ENCODE data around the gene RCL1. TPM values are rescaled to one million over a fixed set of nuclear protein-coding genes. Genes with fewer than 3 reads are reported as not detected.

Gene RCL1
- polyA plus RNA-seq, 2 of the 4 experiments (the other 2 are of a cell fraction), result 25.5 to 27.5 TPM

GRCh38 chr9:4875559-4875958 is 82.8 kb downstream of the RCL1 start:
- Histone ChIP-seq H3K4me2 (no peak overlapping the region), H3K4me3 (no peak overlapping the region), H3K27ac (no peak overlapping the region), H3K4me1 (no peaks in the 10 kb centered on the region), H3K9me3 (no peaks in the 10 kb centered on the region)
- CTCF ChIA-PET, result interaction anchor here (2.1 kb wide), 1 partner anchor 49 kb away, joined by 4 read pairs; no protein-coding TSS in a partner anchor
- 96% methylated on average over 4 of the region's 4 CpGs for WGBS (ENCODE audit: missing lambda C conversion rate)
- TF ChIP-seq MYC (IDR thresholded peaks at IDR 0.05; ENCODE audit: borderline replicate concordance, low read length), result no peak
- no peak for TF ChIP-seq HOXA7 (CRISPR knock-in tag; IDR thresholded peaks at IDR 0.05)
- no peak for TF ChIP-seq BCL3 (IDR thresholded peaks at IDR 0.05)
- no peak for TF ChIP-seq ZSCAN20 (CRISPR knock-in tag; IDR thresholded peaks at IDR 0.05)
- no peak for TF ChIP-seq BHLHE40 (IDR thresholded peaks at IDR 0.05; ENCODE audit: low read depth, low read length)
- TF ChIP-seq CTCF (IDR thresholded peaks at IDR 0.05), result no peak
- no peak for TF ChIP-seq JUNB (IDR thresholded peaks at IDR 0.05)
- no peak for TF ChIP-seq ELK1 (IDR thresholded peaks at IDR 0.05; ENCODE audit: low read depth, low read length)
- no peak for TF ChIP-seq REST (IDR thresholded peaks at IDR 0.05)
- no peak for TF ChIP-seq E2F6 (IDR thresholded peaks at IDR 0.05; ENCODE audit: borderline replicate concordance, low read depth)
- no peak for TF ChIP-seq FOSB (CRISPR knock-in tag; IDR thresholded peaks at IDR 0.05)
- no peak for TF ChIP-seq ZC3H11A (IDR thresholded peaks at IDR 0.05)
- no peak for TF ChIP-seq CEBPB (IDR thresholded peaks at IDR 0.05)
- no peak for FAIRE-seq
- no peak for DNase-seq (ENCODE audit: low read depth in 1 of 2, low spot score in 1 of 2)
- POLR2A ChIA-PET, result no interaction called here
- ATAC-seq, result no peak

- FAIRE-seq (no peak), ATAC-seq (no peak), DNase-seq (ENCODE audit: low read depth in 1 of 2, low spot score in 1 of 2) (no peak)
- POLR2A ChIA-PET, result no interaction called here
- Histone ChIP-seq H3K27ac (no peak overlapping the region), H3K9me3 (no peaks in the 10 kb centered on the region), H3K4me3 (no peak overlapping the region), H3K4me2 (no peak overlapping the region), H3K4me1 (no peaks in the 10 kb centered on the region)
- 92% methylated on average over 3 of the region's 3 CpGs for WGBS (ENCODE audit: missing lambda C conversion rate)
- CTCF ChIA-PET, result interaction anchor here (1.2 to 1.7 kb wide), 3 partner anchors 15 to 117 kb away, joined by 3 to 5 read pairs (median 3); no protein-coding TSS in a partner anchor
- TF ChIP-seq TFCP2L1 (CRISPR knock-in tag; IDR thresholded peaks at IDR 0.05) (no peak), CHD2 (IDR thresholded peaks at IDR 0.05; ENCODE audit: low read length, partially characterized antibody) (no peak), RCOR1 (IDR thresholded peaks at IDR 0.05; ENCODE audit: low read depth, low read length) (no peak), ZSCAN20 (CRISPR knock-in tag; IDR thresholded peaks at IDR 0.05) (no peak), KDM5A (IDR thresholded peaks at IDR 0.05) (no peak), FOSB (CRISPR knock-in tag; IDR thresholded peaks at IDR 0.05) (no peak), ELK1 (IDR thresholded peaks at IDR 0.05; ENCODE audit: low read depth, low read length) (no peak), CEBPB (IDR thresholded peaks at IDR 0.05) (no peak), ZFP36 (IDR thresholded peaks at IDR 0.05; ENCODE audit: borderline replicate concordance, partially characterized antibody) (no peak), PBX3 (IDR thresholded peaks at IDR 0.05) (no peak), BCL3 (IDR thresholded peaks at IDR 0.05) (no peak), ZNF302 (CRISPR knock-in tag; IDR thresholded peaks at IDR 0.05) (no peak), EHF (CRISPR knock-in tag; IDR thresholded peaks at IDR 0.05) (no peak), HOXB13 (CRISPR knock-in tag; IDR thresholded peaks at IDR 0.05; ENCODE audit: low read depth) (no peak), HOXB5 (CRISPR knock-in tag; IDR thresholded peaks at IDR 0.05) (no peak), MAZ (IDR thresholded peaks at IDR 0.05; ENCODE audit: borderline replicate concordance, low read depth, low read length) (no peak)
Observed at GRCh38 chr9:4879115-4879558, 86.4 kb downstream of the RCL1 start.
